Activated naive CD4-positive, alpha-beta T cell (primary cell): ENCODE results near the gene GPR162.
"Not testable (repeated sequence)": the region's sequence is repeated elsewhere in the genome, so short reads cannot be mapped to it uniquely, and the experiment has no call there.

Source experiments
- DNase-seq, 4 experiments: peaks; one replicate each; lab custom pipeline; 2025; lab: John Stamatoyannopoulos, UW

Gene GPR162

DNA sequence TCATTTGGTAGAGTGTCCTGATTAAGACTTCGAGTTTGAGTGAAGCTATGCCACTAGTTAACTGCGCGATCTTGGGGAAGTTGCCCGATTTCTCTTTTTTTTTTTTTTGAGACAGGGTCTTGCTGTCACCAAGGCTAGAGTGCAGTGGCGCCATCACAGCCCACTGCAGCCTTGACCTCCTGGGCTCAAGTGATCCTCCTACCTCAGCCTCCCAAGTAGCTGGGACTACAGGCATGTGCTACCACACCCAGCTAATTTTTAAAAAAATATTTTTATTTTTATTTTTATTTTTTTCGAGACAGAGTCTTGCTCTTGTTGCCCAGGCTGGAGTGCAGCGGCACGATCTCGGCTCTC lies 52.4 kb downstream of the GPR162 start:
- not testable (repeated sequence) for DNase-seq
